HG02981 (cell line): ENCODE results near the gene PAF1.
"Not testable (repeated sequence)": the region's sequence is repeated elsewhere in the genome, so short reads cannot be mapped to it uniquely, and the experiment has no call there.

Experiments
- ATAC-seq: cut with Tn5 transposase; IDR thresholded peaks from one replicate; pipeline ENCODE4 v1.9.1; 2021; ENCODE audit warnings: mild to moderate bottlenecking, moderate library complexity; ENCODE audit not compliant: unreplicated experiment

The PAF1 gene

DNA sequence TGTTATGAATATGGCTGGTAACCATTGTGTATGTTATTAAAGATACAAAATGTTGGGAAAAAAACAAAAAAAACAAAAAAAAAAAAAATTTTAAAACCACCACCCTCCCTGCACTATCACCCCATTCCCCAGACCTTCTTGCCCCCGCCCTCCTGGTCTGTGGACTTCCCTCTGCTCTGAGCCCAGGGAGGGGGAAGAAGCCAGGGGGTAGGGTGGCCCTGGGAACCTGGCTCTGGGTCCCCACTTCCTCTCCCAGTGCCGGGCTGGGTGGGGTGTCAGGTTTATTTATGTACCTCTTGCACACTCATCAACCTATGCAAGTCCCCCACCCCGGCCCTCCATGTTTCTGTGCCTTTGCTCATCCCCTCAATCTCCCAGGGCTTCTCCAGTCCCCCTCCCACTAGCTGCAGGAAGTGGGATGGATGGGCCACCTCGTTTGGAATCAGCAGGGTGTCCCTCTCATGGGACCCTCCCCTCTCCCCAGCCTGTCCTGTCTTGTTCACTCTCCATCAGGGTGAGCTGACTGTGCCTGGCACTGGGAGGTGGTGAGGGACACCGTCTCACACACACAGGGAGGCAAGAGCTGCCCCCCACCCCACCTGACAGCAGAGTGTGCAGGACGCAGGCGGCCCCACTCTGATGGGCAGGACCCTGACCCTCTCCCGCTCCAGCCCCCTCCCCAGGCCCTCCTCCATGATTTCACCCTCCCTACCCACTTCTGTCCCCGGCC is 5.9 kb downstream of the PAF1 start:
- no peak for ATAC-seq

DNA sequence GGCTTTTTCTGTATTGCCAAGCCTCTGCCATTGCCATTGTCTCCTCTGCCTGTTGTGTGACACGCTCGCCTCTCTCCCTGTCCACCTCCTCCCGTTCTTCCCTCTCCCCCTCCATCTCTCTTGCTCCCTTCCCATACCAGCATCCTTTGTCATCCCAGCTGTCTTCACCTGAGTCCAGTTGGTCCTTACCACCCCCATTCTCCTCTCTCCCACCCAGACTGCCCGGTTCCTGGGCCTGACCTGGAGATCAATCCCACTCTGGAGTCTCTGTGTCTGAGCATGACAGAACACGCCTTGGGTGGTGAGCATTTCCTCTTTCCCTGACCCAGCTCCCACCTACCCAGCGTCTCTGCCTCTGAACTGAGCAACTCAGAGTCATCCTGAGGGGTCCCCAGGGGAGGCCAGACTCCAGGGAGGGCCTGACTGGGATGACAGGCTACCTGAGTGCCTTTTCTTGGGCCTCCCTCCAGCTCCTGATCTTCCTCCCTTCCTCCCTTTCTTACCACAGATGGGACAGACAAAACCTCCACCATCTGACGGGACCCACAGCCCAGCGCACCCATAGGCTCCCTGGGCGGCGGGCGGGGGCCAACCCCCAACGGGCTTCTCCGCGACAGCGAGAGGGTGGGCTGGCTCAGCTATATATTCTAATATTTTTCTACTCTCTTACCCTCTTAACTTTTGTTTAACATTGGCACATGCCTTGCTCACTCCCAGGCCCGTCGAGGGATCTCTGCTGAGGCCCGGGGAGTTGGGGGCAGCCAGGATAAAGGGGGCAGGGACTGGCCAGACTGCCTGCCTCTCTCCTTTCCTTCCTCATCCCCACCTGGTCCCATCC is 7.7 kb downstream of the PAF1 start:
- no peak for ATAC-seq

GRCh38 chr19:39381910-39382611 is 8.8 kb downstream of the PAF1 start:
- ATAC-seq: no peak

DNA sequence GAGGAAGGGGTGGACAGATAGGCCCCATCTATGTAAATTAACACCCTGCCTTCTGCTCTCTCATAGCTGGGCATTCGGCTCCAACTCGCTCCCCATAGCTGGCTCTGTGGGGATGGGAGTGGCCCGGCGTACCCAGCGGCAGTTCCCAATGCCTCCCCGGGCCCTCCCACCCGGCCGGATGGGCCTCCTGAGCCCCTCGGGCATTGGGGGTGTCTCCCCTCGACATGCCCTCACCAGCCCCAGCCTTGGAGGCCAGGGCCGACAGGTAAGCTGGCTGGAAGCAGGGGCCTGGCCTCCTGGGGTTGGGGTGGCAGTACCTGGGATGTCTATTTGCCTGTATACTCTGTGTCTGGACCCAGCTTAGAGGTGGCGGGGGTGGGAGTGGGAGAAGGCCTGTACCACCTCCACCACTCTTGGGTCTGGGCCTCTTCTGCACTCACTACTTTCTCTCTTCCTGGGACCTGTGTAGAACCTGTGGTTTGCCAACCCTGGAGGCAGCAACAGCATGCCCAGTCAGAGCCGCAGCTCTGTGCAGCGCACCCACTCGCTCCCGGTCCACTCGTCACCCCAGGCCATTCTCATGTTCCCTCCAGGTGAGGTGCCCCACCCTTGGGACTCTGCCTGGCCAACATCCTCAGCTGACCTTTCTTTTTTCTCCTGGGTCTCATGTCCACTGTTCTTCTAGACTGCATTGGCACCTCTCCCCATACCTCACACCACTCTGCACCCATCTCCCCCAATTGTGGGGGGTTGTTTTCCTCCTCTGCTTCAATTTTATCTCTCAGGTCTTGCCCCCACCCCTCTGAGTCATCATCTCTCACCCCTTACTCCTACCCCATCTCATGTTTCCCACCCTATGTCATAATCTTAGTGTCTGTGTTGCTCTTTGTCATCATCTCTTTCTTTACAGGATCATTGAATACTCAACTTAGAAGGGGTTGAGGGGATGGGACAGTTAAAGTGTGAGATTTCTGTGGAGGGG is 10.1 kb downstream of the PAF1 start:
- ATAC-seq: no peak

DNA sequence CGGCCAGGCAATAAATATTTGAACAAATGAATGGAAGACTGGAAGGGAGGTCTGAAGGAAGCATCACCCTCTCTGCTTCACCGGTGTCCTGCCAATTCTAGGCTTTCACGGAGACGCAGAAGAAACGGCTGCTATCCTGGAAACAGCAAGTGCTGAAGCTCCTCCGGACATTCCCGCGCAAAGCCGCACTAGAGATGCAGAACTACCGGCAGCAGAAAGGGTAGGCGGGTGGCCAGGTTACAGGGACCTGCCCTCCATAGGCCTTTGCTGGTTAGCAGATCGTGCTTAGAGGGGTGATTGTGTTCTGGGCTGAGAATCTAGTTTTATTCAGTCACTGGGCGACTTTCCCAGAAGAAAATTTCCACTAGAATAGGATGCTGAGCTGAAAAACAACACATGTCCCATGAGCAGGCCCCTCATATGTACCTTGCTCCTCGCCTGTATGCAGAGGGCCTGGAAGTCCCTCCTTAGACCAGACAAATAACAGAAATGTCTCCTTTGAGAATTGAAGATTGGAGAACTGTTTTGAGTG is 11.0 kb downstream of the PAF1 start:
- no peak for ATAC-seq

DNA sequence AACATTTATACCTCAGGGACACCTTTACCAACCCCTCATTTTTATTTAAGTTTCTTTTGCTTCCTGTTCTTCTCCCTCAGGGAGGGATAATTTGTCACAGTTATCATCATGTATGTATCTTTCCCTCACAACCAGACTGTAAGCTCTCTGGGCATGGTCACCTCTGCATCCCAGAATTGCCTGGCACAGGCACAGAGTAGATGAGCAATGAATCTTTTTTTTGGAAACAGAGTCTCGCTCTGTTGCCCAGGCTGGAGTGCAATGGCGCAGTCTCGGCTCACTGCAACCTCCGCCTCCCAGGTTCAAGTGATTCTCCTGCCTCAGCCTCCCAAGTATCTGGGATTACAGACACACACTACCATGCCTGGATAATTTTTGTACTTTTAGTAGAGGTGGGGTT is 11.5 kb downstream of the PAF1 start:
- not testable (repeated sequence) for ATAC-seq

DNA sequence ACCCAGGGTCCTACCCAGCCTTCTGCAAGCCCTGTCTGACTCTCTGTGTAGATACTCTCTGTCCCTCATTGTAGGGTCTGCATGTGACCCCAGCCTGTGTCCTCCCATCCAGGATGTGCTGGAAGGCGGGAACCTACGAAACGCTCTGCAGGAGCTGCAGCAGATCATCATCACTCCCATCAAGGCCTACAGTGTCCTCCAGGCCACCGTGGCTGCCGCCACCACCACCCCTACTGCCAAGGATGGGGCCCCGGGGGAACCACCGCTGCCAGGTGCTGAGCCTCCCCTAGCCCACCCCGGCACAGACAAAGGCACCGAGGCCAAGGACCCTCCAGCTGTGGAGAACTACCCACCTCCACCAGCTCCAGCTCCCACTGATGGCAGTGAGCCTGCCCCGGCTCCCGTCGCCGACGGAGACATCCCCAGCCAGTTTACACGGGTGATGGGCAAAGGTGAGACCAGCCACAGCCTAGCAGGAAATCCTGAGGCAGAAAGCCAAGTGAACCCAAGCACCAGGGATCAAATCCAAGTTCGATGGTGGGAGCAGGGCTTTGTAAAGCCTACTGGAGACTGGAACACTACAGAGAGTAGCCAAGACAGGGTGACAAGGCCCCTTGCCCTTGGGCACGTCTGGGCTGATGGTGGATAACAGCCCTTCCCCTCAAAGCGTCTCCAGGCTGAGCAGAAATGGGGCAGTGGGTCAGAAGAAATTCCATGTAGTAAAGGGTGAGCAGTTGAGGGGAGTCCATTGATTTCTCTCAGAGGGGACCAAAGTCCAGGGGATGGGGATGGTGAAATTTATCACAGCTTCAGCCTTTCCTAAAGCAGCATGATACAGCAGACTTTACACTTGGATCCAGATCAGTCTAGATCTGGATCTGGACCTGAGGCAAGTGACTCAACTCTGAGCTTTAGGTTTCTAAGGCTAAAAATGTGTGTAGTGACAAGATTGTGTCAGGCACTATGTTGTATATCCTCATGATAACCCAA is 13.2 kb downstream of the PAF1 start:
- ATAC-seq: no peak

- no peak for ATAC-seq
Measured at GRCh38 chr19:39375929-39376328, 15.0 kb downstream of the PAF1 start.

GRCh38 chr19:39372941-39373340 is 18.0 kb downstream of the PAF1 start:
- no peak for ATAC-seq

- no peak for ATAC-seq
Measured at GRCh38 chr19:39372047-39372802, 18.7 kb downstream of the PAF1 start.

GRCh38 chr19:39370735-39371134 is 20.2 kb downstream of the PAF1 start:
- no peak for ATAC-seq

GRCh38 chr19:39369200-39369599 is 21.7 kb downstream of the PAF1 start:
- no peak for ATAC-seq

- no peak for ATAC-seq
Measured at GRCh38 chr19:39365531-39365930, 25.4 kb downstream of the PAF1 start.

DNA sequence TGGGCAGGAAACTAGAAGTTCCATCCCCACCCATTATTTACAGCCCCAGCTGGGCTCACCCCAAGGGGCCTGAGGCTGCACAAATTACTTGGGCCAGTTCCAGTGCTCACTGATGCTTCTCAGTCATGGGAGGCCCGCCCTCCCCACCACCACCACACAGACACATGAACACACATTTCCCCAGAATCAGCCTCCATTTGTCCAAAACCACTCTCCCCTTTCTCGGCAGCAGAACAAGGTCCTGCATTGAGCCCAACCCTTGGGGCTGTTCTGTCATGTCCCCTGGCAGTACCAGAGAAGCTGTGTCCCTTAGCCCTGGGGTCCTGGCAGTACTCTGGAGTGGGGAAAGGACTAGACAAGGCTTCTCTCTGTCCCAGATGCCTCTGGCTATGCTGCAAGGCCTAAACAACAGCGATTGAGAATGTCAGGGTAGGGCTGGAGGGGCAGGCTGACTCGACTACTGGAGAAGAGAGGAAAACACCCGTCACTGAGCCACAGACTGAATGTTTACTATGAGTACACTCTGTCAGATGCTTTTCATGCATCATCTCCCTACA is 26.9 kb downstream of the PAF1 start:
- ATAC-seq: no peak

DNA sequence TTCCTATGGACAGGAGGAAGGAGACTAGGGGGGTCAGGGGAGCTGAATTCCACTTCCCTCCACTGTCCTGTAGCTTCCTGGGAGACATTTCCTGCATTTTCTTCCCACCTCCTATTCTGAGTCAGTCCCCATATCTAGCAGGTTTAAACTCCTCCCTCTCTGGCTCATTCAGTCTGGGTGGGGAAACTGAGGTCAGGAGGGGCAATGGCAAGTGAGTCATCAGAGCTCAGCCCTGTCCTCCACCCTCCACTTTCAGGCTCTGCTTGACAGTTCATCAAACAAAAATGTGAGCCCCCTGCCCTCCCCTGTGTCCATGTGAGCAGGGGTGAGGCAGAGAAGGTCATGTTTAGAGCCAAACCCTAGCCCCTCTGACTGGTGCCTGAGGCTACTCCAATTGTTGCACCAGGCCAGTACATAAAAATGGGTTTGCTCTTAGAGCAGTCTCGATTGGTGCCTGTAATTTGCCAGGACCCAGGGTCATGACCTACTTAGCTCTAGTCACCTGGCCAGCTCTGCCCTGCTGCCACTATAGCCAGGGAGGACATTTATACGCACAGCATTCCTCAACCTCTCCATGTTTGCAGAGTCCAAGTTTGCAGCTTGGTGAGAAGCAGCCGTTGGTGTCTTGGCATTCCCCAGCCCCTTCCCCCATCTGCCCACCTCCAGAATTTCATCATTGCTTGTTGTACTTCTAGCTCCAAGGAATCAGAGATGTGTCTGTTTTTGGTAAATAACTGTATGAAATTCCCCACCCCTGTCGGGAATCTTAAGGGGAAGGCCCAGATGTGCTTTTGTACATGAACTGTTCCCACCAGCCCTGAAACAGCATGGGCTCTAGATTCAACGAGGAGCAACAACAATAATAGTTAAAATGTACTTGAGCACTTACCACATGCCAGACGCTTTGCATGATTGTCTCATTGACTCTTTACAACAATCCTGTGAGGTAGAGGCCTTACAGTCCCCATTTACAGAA is 27.9 kb downstream of the PAF1 start:
- no peak for ATAC-seq

DNA sequence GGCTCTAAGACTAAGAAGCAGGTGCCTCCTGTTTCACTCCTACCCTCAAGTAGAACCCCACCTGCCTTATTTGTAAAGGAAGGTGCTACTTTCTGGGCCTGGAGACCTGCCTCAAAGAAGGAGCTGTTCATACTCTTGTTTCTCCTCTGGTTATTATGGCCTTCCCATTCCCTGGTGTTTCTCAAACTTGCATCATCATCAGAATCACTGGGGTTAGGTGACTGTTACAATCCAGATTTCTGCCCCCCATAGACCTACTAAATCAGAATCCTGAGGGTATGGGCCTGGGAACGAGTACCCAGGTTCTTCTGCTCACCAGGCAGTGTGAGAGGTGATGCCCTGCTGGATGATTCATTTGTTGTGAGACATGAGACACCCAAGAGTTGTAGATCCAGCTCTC is 30.3 kb downstream of the PAF1 start:
- no peak for ATAC-seq

GRCh38 chr19:39359026-39359425 is 31.9 kb downstream of the PAF1 start:
- no peak for ATAC-seq
